T follicular helper cell (primary cell): Measurements from ENCODE around the gene RFC3.
"Not testable (repeated sequence)": the region's sequence is repeated elsewhere in the genome, so short reads cannot be mapped to it uniquely, and the experiment has no call there.

ENCODE experiments used
- DNase-seq: peaks from one replicate; pipeline ENCODE4 v3.0.0-alpha.2; 2020; ENCODE audit warnings: low read depth
- total RNA-seq, 2 experiments: gene quantifications; one replicate each; lab custom pipeline; 2026; lab: John Stamatoyannopoulos, UW

RFC3 gene, protein sequence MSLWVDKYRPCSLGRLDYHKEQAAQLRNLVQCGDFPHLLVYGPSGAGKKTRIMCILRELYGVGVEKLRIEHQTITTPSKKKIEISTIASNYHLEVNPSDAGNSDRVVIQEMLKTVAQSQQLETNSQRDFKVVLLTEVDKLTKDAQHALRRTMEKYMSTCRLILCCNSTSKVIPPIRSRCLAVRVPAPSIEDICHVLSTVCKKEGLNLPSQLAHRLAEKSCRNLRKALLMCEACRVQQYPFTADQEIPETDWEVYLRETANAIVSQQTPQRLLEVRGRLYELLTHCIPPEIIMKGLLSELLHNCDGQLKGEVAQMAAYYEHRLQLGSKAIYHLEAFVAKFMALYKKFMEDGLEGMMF
- total RNA-seq: 8.2 to 20.7 reads per million in 2 experiments

DNA sequence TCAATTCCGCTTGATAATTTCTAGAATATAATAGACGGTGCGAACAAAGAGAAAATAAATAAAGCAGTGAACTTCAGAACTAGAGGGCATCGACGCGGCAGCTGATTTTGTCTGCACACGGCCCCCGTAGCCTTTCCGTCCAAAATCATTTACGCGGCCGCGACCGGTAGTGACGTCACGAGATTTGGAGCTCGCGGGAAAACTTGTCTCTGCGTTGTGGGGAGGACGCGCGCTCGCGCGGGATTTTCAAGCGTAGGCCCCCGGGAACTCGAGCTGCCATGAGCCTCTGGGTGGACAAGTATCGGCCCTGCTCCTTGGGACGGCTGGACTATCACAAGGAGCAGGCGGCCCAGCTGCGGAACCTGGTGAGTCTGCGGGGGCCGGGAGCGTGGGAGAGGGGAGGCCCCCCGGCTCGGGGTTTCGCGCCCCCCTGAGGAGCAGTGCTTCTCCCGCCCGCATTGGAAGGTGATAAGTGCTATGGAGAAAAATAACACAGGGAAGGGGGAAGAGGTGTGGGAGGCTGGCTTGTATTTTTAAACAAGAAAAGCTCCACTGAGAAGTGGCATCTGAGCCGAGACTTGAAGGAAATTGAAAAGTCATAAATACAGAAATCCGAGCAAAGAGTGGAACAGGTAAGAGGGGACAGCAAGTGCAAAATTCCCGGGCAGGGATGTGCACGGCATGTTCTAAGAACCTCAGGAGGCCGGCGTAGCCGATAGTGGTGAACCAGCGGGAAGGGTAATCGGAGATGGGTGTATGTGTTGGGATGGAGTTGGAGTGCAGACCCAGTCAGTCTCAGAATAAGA, at the start of gene RFC3:
TSS of gene RFC3 (plus strand) at position 249 of the 806 bp plus-strand sequence. CDS start at position 279, 30 bp downstream.
- DNase-seq: peak; percentile 82

DNA sequence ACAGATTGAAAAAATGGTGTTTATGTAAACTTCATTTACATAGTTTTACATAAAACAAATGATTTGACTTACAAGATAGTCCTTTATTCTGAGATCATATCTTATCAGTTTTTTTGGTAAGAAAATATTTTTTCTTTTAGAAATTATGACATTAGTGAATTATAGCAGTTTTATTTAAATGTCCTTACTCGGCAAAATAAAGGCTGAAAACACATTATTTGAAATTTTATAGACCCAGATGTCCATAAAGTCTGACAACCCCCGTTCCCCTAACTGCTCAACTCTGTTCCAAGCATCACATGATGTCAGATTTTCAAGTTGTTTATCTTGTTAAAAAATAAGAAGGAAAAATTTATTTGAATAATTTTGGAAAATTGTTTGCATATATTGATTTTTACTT, 46.7 kb upstream of the RFC3 start:
- no peak for DNase-seq

DNA sequence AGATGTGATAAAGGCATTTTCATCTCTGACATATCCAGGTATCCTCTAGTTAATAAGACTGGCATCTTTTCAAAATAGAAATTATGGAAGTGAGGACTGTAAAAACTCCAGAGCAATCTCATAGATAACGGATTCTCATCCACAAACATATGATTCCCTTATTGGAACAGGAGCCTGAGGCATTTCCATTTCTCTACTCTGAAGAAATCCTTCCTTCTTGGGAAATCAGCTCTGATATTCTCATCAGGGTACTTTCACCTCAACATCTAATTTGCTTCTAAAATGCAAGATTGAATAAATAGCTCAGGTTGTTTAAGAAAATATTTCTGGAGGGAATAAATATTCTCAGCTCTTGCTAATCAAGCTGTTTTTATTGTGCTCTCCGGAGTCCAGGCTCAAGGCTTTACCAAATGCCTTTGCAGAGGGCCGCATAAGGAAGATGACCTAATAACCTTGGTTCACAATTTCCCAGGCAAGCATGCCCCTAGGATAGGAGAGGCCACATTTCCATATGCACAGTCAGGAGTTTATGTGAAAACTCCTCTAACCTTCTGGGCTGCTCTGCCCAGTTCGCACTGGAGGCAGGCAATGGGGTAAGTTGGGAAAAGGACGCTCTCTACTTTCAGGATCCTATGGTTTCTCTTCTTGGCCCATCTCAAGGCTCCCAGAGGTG, 44.0 kb upstream of the RFC3 start:
- DNase-seq: no peak

DNA sequence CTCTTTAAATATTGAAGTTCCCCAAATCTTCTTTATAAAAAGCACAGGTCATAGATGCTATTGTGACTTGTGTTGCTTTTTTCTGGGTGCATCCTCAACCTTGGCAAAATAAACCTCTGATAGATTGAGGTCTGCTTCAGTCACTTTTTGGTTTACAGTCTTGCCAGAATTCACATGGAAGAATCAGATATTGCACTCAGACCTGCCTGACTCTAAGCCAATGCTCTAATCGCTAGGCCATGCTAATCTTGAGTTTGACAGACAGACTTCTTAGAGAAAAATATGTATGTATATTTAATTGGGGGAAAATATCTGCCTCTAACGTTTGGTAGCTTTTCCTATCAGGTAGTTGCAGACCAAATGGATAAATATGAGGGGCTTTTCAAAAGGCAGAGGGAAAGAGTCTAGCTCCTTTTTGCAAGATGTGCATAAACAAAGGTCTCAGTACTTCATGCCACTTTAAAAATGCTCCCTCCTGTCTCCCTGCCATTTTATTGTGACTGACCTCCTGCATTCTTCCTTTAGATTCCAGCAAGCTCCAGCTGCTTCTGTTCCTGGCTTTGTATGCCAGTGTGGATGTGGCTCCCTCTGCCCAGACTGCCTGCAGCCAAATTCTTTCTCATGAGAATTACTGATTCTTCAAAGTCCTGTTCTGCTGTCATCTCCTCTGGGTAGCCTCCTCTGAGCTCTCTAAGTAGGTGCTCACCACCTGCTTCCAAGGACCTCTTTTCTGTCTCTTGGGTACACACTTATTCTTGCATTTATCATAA, 42.4 kb upstream of the RFC3 start:
- no peak for DNase-seq

DNA sequence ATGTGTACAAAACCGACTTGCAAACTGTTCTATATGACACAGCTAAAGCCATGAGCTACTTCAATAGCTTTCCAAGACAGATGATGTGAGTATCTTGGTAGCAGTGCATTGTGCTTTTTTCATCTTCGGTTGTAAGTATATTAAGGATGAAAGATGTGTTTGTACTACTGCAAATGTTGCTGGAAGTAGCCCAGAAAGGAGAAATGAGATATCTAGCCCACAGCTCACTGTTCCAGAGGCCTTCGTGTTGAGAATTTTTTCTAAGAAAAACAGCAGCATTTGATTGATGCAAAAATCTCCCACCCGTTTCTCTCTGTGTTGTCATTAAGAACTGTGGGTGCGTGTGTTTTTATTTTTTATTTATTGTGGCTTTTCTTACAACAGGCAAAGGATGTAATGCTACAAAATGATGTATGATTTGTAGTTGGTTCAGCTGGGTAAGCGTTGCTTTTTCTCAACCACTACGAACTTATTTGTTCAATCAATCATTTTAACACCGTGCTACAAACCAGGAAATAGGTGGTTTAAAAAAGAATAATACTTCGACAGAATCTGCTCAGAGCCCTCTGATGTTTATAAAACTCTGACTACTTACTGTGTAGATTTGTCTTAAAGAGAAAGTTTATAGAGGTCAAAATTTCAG, 41.6 kb upstream of the RFC3 start:
- no peak for DNase-seq

DNA sequence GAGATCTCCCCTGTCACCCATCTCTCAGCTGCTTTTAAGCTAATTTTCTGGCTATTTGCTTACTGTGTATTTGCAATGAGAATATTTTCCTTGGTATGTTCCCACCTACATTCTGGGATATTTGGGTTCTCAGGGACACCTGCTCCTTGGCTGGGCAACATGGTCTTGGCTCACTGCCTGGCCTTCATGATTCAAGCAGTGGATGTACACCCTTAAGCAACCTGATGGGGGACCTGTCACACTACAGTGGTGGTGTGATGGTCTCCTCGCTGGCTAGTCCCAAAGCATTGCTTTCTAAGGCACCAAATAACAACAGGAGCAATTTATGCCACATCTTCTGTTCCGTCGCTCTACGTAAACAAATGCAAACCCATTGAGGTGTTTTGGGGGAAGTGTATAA, 35.3 kb upstream of the RFC3 start:
- DNase-seq: no peak

DNA sequence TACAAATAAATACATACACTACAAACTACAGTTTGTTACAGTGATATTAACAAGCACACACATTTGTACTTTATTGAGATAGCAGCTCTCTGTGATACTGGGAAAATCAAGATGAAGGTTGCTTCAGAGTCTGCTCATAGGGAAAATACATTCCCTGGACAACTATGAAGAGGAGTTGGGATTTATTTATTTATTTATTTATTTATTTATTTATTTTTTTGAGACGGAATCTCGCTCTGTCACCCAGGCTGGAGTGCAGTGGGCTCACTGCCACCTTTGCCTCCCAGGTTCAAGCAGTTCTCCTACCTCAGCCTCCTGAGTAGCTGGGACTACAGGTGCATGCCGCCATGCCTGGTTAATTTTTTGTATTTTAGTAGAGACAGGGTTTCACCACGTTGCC, 34.7 kb upstream of the RFC3 start:
- DNase-seq: not testable (repeated sequence)

DNA sequence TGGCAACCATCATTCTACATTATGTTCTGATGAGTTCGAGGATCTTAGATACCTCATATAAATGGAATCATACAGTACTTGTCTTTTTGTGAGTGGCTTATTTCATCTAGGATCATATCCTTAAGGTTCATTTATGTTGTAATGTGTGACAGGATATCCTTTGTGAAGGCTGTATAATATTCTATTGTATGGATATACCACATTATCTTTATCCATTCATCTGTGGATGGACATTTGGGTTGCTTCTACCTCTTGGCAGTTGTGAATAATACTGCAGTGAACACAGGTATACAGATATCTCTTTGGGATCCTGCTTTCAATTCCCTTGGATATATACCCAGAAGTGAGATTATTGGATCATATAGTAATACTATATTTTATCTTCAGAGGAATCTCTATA, 33.2 kb upstream of the RFC3 start:
- no peak for DNase-seq

DNA sequence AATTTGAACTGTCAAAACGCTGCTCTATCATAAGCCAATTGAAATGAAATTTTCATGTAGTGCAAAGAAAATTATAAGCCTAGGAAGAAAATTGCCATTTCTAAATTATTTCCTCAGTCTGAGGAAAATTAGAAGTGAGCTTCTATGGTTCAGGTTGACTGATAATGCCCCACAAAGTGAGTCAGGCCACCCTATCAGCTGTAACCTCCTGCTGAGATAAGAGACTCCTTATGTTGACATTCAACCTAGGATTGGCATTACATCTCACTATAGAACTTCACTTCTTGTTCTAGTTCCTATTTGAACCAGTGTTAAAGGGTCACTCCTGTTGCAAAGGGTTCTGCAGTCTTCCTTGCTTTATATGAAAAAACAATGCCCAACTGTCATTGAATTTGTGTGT, 32.6 kb upstream of the RFC3 start:
- DNase-seq: no peak

DNA sequence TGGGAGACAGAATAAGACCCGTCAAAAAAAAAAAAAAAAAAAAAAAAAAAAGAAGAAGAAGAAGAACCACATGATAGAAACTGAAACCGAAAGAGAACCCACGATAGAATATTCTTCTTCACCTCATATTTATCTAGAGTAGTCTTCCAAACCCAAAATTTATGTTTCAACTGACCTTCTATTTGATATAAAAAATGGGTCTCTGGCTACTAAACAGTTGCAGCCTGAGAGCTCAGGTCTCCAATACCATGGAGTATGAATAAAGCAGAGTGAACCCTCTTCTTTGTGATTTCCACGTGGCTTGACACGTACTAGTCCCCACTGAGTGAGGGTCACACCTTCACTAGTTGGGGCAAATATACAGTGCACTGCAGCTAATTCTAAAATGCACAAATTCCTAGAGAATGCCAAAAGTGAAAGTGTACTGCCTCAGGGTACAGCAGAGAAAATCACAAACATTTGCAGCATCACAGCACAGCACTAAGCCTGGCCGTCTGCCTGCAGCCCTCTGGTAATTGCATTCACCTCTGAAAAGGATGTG, 30.8 kb upstream of the RFC3 start:
- DNase-seq: no peak

DNA sequence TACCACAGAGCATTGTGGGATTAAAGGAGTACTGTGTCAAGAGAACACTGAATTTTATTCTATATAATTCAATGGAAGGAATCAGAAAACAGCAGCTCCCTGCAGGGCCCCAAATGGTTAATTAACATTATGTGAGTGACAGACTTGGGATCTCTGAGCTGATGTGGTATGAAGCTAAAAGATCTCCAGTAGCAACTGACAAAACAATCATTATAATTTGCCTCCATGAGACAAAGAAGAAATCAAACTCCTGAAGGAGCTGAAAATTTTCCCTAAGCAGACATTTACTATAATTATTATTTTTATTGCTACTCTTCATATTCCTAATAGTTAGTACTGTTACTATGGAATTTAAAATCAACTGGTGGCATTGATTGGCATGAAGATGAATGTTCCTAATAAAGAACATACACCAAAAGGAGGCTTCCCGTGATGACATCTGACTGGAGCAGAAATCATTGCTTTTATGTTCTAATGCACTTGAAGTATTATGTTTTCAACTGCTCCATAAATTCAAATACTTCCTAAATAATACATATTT, 28.8 kb upstream of the RFC3 start:
- no peak for DNase-seq

DNA sequence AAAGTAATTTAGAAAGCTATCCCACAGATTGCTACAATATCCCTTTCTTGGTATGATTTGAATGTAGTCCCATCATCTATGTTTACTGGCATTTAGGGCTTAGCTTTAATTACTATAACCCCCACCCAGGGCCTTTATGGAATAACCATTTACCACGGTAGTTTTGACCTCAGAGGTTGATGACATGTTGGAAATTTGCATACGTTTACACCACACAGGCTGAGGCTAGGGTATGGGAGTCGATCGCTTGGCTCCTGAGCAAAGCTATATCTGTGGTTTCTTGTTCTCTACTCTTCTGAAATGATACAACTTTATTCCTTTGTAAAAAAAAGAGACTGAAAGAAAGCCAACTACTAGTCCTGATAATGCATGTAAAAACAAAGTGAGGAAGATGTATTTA, 28.2 kb upstream of the RFC3 start:
- no peak for DNase-seq

DNA sequence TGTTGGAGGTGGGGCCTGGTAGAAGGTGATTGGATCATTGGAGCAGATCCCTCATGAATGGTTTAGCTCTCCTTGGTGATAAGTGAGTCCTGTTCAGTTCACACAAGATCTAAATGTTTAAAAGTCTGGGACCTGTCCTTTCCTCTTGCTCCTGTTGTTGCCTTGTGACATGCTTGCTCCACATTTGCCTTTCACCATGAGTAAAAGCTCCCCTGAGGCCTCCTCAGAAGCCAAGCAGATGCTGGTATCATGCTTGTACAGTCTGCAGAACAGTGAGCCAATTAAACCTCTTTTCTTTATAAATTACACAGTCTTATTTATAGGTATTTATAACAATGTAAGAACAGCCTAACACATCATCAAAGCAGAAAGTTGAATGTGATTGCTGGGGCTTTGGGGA, 24.2 kb upstream of the RFC3 start:
- DNase-seq: no peak

DNA sequence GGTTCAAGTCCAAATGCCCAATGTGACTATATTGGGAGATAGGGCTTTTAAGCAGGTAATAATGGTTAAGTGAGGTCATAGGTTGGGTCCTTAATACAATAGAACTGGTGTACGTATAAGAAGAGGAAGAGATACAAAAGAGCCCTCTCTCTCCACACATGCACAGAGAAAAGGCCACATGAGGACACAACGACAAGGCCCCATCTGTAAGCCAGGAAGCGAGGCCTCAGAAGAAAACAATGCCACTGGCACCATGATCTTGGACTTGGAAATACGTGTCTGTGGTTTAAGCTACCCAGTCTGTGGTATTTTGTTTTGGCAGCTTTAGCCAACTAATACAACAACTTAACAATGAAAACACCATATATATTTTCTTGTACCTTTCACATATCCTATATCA, 23.4 kb upstream of the RFC3 start:
- DNase-seq: no peak

DNA sequence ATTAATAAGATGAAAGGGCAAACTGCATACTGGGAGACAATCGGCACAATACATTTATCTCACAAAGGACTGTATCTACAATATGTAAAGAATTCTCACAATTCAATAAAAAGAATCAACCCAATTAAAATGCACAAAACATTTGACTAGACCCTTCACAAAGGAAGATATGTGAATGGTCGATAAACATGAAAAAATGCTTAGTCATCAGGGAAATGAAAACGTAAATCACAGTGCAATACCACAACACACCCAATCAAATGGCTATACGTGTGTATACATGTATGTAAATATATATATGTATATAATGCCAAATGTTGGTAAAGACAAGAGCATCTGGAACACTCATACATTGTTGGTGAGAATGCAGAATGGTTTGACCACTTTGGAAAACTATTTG, 21.9 kb upstream of the RFC3 start:
- no peak for DNase-seq

DNA sequence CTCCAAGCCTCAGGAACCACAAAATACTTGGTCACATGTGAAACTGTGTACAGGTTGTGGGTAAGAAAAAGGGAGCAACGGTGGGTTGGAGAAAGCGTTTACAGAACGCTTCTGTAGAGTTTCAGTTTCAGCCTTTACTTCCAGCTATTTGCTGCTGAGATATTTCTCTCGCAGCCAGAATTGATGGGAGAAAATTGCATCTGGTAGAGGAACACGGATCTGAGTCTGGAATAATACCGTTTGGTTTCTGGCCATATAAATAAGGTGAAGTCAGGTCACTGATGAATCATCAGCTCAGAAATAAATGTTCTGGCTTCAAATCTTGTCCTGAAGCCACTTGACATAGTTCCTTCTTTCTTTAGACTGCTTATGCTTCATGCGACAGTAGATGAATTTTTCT, 20.3 kb upstream of the RFC3 start:
- DNase-seq: no peak

DNA sequence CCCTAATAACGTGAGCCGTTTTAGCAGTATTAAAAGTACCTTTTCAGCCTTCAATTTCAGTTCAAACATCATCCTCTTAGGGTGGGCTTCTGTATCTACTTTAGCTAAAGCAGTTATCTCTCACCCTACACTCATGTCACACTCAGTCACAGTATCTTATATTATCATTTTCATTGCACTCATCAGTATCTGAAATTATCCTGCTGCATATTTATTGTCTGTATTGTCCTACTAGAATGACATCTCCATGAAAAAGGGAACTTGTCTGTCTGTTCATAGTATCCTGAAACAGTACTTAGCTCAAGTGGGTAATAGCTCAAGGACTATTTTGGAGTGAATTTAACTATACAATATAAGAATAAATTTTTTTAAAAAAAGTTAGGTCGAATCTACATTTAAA, 19.9 kb upstream of the RFC3 start:
- DNase-seq: no peak

DNA sequence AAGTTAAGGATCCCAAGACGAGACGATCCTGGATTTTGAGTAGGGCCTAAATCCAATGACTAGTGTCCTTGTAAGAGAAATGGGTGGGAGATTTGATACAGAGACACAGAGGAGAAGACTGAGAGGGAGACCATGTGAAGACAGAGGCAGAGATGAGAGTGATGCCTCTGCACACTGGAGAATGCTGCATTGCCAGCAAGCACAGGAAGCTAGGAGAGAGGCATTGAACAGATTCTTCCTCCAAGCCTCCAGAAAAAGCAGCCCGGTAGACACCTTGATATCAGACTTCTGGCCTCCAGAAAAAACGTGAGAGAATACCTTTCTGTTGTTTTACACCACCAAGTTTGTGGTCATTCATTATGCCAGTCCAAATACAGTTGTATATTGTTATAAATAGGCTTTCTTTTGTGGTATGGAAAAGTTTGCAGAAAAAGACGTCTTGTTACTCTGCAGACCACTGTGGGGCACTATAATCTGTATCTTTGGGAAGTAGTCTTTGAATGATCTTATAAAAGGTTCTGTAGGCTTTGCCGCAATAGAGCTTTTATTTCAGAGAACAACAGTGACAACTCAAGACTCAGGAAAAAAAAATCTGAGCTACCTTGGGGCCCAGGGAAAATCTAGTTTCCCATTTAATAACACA, 17.9 kb upstream of the RFC3 start:
- DNase-seq: no peak

DNA sequence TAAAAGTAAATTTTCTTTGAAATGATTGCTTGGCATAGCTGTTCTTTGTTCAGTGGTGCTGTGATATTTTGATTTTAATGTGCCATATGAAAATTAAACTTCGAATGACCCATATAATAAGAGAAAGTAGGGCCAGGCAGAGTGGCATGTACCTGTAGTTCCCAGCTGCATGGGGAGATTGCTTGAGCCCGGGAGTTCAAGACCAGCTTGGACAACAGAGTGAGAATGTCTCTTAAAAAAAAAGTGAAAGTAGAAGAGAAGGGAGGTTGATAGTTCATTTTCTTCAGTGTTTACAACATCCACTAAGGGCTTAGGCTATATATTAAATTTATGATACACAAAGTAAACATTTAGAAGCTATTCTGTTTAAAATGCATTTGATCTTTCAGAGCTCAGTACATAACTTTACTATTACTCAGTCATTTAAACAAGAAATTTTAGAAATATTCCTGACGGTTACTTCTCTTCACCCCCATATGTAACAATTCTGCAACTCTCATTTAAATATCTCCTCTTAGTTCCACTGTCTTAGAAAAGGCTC, 17.2 kb upstream of the RFC3 start:
- no peak for DNase-seq
